CD4-positive, alpha-beta T cell treated with Interleukin-4 for 4 hours (primary cell): Measurements from ENCODE around the gene PVR.
A peak's percentile ranks its signal among the peaks of the same experiment; 100 is the strongest.
"Not testable (repeated sequence)": the region's sequence is repeated elsewhere in the genome, so short reads cannot be mapped to it uniquely, and the experiment has no call there.

Experiments
- DNase-seq: peaks from one replicate; pipeline ENCODE4 v3.0.0-alpha.2; 2020

PVR gene

DNA sequence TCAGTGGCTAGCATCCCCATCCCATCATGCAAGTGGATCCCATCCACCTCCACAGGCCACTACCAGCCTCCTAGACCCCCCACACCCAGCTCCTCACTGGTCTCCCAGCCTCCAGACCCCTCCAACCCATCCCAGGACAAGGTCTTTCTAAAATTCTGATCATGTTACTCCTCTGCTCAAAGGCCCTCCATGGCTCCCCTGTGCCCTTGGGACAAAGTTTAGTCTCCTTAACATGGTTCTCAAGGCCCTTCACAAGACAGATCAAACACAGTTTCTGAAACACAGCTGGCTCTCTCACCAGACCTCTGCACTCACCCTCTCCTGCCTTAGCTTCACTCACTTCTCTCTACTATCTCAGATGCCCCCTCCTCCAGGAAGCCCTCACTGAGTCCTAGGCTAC, 36.8 kb downstream of the PVR start:
- DNase-seq, result no peak

GRCh38 chr19:44681992-44682790, 38.5 kb downstream of the PVR start:
- no peak for DNase-seq

DNA sequence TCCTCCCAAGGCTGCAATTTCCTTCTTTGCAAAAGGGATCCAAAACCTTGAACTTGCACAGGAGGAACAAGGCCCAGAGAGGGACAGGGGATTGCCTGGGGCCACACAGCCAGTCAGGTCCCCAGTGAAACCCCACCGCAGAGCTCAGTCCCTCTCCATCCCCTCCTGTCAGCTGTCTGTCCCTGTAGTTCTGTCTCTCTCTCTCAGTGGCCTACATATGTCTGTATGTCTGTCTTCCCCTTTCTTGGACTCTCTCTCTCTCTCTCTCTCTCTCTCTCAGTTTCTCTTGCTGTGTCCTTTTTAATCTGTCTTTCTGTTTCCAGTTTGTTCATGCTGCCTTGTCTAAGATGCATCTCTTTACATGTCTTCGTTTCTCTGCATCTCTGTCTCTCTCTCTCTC, 39.1 kb downstream of the PVR start:
- no peak for DNase-seq

DNA sequence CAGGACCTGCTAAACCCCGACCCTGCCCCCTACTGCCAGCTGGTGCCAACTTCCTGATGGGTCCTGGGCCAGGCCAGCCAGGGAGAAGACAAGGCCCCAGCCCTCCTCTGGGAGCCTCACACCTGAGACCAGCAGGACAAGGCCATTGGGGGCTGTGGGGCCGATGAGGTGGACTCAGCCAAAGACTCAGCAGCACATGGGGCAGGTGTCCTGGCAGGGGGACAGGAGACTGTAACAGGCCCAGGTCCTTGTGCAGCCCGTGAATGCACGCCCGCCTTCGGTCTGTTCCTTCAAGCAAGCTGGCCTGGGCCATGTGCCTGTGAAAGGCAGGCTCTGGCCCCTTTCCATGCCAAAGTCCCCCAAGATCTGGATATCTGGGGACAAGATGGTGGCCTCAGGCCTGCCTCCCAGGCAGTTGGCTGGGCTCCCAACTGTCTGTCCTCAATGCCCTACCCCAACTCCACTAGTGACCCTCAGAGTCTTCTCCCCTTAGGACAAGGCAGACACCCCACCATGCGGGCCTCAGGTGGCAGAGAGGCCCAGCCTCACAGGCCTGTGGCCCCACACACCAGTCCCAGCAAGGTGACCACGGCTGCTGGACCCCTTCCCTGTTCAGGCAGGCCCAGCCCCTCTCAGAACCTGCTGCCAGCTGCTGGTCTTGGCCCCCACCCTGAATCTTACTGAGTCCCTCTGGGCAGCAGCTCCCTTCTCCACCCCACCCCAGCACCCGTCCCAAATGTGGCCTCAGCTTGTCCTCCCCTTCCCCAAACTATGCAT, 39.9 kb downstream of the PVR start:
- no peak for DNase-seq

DNA sequence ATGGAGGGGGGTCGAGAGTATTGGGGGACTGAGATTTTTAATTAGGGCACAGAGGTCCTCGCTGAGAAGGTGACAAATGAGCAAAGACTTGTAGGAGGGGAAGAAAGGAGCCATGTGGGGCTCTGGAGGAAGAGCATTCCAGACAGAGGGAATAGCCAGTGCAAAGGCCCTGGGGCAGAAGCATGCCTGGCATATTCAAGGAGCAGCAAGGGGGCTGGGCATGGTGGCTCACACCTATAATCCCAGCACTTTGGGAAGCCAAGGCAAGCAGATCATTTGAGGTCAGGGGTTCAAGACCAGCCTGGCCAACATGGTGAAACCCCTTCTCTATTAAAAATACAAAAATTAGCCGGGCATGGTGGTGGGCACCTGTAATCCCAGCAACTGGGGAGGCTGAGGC, 40.7 kb downstream of the PVR start:
- DNase-seq, result not testable (repeated sequence)

GRCh38 chr19:44684892-44685863, 41.5 kb downstream of the PVR start:
- DNase-seq, result peak; percentile 7

GRCh38 chr19:44685877-44686276, 42.2 kb downstream of the PVR start:
- DNase-seq, result peak; percentile 6

- DNase-seq, result no peak
These were observed 43.2 kb downstream of the PVR start for GRCh38 chr19:44686896-44687295.

DNA sequence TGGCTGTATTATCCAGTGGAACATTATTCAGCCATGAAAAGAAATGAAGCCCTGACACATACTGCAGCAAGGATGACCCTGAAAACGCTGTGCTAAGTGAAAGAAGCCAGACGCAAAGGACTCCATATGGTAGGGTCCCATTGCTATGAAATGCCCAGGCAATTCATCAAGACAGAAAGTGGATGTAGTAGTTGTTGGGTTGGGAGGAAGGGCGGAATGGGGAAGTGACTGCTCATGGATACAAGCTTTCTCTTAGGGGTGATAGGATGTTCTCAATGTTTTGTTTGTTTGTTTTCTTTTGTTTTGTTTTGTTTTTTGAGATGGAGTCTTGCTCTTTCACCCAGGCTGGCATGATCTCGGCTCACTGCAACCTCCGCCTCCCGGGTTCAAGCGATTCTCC, 44.2 kb downstream of the PVR start:
- DNase-seq, result no peak

- DNase-seq, result peak; percentile 65
These were observed 45.8 kb downstream of the PVR start for GRCh38 chr19:44689290-44690130.

- DNase-seq, result no peak
These were observed 46.4 kb downstream of the PVR start for GRCh38 chr19:44690131-44690440.

- DNase-seq, result no peak
These were observed 48.6 kb downstream of the PVR start for GRCh38 chr19:44692379-44692721.

DNA sequence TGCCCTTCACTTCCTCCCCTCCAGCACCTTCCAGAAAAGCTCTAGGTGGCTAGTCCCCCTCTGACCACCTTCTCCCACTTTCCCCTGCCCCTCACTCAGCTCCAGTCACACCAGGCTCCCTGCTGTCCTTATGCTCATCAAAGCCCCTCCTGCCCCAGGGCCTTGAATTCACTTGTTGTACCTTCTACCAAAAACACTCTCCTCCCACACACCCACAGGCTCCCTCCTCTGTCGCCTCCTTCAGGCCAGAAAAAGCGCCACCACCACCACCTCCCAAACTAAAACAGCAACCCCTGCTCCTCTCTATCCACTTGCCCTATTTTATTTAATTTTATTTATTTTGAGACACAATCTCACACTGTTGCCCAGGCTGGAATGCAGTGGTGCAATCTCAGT, 50.5 kb downstream of the PVR start:
- peak; percentile 33 for DNase-seq

DNA sequence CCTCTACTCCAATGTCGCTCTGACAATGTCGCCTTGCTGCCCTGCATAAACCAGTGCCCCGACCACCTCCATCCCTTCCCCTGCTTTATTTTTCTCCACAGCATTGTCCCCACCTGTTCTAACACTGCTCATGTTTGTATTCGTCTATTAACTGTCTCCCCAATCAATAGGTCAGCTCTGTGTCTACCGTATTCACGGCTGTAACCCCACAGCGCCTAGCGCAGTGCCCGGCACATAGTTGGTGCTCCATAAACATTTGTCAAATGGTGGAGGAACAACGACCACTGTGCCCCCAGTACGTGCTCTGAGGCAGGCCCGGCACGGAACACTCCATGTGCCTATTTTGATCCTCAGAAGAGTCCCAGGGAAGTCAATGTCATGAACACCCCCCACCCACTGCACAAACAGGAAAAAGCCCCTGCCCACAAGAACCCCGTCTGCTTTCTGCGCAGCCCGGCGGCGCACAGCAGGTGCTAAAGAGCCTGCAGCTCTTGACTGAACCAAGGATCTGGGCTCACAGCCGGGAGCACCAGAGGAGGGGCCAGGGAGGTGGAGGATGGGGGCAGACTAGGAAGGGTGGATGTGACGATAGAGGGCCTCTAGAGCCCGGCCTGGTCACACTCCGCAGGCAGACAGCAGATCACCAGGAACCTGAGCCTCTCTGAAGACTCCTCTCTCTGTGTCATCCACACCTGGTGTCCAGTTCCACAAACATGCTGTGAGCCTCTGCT, 53.4 kb downstream of the PVR start:
- DNase-seq, result no peak

DNA sequence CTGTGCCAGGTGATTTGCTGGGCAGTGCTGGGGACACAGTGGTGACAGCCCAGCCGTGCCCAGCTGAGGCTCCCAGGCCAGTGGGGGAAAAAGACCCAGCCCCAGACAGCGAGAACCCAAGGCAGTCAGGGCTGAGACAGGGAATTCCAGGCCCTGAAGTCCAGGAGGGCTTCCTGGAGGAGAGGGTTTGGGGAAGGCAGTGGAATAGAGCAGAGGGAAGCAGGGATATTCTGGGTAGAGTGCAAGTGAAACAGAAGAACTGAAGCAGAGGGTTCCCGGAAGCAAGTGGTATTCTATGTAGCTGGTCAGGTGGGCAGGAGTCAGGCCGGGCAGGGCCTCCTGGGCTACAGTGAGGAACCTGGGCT, 53.9 kb downstream of the PVR start:
- no peak for DNase-seq

GRCh38 chr19:44698492-44699201, 54.9 kb downstream of the PVR start, which contains the start of gene CEACAM16:
TSS of gene CEACAM16 (plus strand) at chr19:44699151. CDS start at chr19:44701457, 2,306 bp downstream.
- DNase-seq, result no peak

- DNase-seq, result no peak
These were observed 56.8 kb downstream of the PVR start for GRCh38 chr19:44700547-44700946.

DNA sequence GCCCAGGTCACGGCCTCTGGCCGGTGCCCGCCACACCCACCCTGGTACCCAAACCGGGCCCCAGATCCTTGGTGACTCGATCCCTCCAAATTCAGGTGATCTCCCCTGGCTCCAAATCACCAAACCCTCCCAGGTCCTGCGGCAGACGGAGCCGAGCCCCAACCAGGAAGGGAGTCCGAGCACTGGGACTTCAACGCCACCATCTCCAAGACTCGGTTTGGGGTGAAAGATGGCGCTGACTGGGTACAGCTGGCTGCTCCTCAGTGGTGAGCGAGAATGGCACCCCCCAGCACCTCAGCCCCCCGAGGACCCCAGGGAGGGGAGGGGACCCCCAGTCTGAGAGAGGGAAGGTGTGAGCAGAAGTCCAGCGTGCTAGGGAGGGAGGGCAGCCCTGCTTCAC, 57.5 kb downstream of the PVR start:
- no peak for DNase-seq

DNA sequence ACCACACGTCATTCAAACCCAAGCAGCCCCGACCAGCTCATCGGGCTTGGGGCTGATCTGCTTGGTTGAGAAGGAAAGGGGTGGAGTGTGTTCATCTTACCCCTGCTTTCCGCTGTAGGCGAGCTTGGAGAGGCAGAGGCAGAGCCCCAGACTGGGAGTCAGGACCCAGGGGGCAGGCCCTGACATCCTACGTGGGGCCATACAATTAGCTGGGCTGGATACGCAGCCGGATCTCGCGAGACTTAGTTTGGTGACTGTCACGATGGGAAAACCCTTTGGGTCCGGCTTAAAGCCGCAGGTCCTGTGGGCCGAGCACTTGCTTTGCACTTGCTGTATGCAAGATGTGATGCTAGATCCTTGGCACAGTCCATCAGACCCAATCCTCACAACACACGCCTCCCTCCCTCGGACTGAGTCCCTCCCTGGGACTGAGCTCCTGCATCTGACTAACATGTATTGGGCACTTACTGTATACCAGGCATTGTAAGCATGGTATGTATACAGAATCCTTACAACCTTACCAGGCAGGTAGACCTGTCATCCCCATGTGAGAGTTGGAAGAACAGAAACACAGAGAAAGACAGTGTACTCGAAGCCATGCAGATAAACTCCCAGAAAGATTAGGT, 59.0 kb downstream of the PVR start:
- DNase-seq, result no peak

GRCh38 chr19:44703336-44704078, 59.8 kb downstream of the PVR start:
- DNase-seq, result no peak
